GM23248 (cell line): ENCODE data around the gene RNU6-8.

ENCODE experiments used
- EZH2 ChIP-seq: fragments of 200-600 bp; sonication (generic); IDR thresholded peaks from 2 replicates; pipeline ENCODE4 v1.6.1; 2018; ENCODE audit warnings: antibody characterized with exemption, mild to moderate bottlenecking; ENCODE audit not compliant: insufficient read depth, poor library complexity, severe bottlenecking
- EZH2phosphoT487 ChIP-seq: fragments of 200-600 bp; sonication (generic); IDR thresholded peaks from 2 replicates; pipeline ENCODE4 v1.6.1; 2018; ENCODE audit warnings: antibody characterized with exemption, moderate library complexity, mild to moderate bottlenecking, low read depth; ENCODE audit not compliant: insufficient read depth

GRCh38 chr14:32252030-32252670 lies 49.1 kb upstream of the RNU6-8 start:
- no peak for TF ChIP-seq EZH2
- TF ChIP-seq EZH2phosphoT487: no peak
